ENCODE results near the gene ATG5.

DNA sequence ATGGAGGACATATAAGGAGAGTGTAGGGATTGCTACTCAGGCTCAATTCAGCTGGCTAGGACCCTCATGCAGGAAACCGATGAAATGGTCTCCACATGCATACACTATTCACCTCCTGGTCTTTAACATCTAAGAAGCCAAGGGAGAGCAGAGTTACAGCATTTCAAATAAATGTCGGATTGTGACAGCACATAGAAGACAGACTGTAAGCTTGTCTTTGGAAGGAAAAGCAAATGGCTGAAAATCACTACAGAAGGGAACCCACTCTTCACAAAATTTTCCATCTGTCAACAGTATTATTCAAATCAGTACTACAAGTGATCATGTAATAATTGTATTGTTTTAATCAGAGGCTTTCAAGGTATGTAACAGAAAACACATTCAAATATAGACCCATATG lies 72.9 kb downstream of the ATG5 start:
- TF ChIP-seq, protein P1, sequence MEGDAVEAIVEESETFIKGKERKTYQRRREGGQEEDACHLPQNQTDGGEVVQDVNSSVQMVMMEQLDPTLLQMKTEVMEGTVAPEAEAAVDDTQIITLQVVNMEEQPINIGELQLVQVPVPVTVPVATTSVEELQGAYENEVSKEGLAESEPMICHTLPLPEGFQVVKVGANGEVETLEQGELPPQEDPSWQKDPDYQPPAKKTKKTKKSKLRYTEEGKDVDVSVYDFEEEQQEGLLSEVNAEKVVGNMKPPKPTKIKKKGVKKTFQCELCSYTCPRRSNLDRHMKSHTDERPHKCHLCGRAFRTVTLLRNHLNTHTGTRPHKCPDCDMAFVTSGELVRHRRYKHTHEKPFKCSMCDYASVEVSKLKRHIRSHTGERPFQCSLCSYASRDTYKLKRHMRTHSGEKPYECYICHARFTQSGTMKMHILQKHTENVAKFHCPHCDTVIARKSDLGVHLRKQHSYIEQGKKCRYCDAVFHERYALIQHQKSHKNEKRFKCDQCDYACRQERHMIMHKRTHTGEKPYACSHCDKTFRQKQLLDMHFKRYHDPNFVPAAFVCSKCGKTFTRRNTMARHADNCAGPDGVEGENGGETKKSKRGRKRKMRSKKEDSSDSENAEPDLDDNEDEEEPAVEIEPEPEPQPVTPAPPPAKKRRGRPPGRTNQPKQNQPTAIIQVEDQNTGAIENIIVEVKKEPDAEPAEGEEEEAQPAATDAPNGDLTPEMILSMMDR (IDR thresholded peaks at IDR 0.05): no peak
- no peak for TF ChIP-seq POLR2A (IDR thresholded peaks at IDR 0.05)

Measured in heart left ventricle (tissue), 13 donors.